ENCODE data around the gene SLC25A41. TPM values are rescaled to one million over a fixed set of nuclear protein-coding genes. Genes with fewer than 3 reads are reported as not detected.

The SLC25A41 gene
- total and polyA plus RNA-seq, 2 of the 8 experiments (the other 6 are each of a cell fraction or from before 2014, with no cell fraction given): 0.50 TPM; not detected in 1

DNA sequence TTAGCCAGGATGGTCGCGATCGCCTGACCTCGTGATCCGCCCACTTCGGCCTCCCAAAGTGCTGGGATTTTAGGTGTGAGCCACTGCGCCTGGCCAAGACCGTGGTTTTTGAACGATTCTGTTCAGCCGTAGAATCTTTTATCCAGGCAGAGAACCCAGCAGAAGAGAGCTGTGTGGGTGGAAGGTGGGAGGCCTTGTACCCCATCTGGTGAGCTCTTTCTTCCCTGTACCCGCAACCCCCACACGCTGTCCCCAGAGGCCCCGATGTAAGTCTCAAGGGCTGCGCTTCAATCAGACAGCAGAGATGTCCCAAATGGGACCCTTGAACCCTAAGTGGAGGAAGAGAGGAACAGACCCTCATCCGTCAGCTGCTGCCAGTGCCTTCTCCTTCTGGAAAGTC lies 22.4 kb upstream of the SLC25A41 start:
- WGBS, 2 experiments (ENCODE audit: extremely low coverage in 1 of 2, insufficient coverage in 1 of 2, insufficient read length in 1 of 2, insufficient replicate concordance in 2 of 2, low coverage in 1 of 2, low lambda C conversion rate in 2 of 2, missing lambda C conversion rate in 1 of 2): 94% methylated on average over 15 of the region's 15 CpGs; no CpG with 5 or more reads in 1 of the 2 experiments
- no peak overlapping the region for H3K56ac ChIP-seq (replicated peaks; ENCODE audit: insufficient read length, low read depth, low read length)
- no peaks in the 10 kb centered on the region for H3K79me1 ChIP-seq (ENCODE audit: low read depth, low read length)
- FAIRE-seq: no peak
- H2BK5ac ChIP-seq (ENCODE audit: low read depth, low read length): no peak overlapping the region
- H3K4me1 ChIP-seq (replicated peaks in 1 of 4; ENCODE audit: control insufficient read depth in 3 of 4, insufficient read depth in 4 of 4, low read length in 3 of 4): peaks cover 0 to 9% (median 0%) of the 10 kb centered on the region in 4 experiments; a peak in 5 of 7 replicates
- no peak overlapping the region for H2AK5ac ChIP-seq (ENCODE audit: low read depth, low read length)
- H3K4ac ChIP-seq (replicated peaks; ENCODE audit: insufficient read length, low read depth, low read length): no peak overlapping the region
- no peak overlapping the region for H2BK15ac ChIP-seq (ENCODE audit: low read length)
- no peaks in the 10 kb centered on the region for H3K27me3 ChIP-seq (replicated peaks in 1 of 4; ENCODE audit: control insufficient read depth in 3 of 4, extremely low read depth in 1 of 4, insufficient read depth in 3 of 4, low read length in 3 of 4)
- ChIA-PET POLR2A (ENCODE audit: partially characterized antibody) (interaction anchor here (0.7 kb wide), 2 partner anchors 16 kb away, joined by 3 read pairs; no protein-coding TSS in a partner anchor), CTCF (ENCODE audit: partially characterized antibody) (interaction anchor here (0.6 kb wide), 1 partner anchor 178 kb away, joined by 3 read pairs; no protein-coding TSS in a partner anchor)
- H2BK20ac ChIP-seq (ENCODE audit: low read length): no peak overlapping the region
- H2AFZ ChIP-seq (ENCODE audit: low read length): no peak overlapping the region
- no peak overlapping the region for H3K4me3 ChIP-seq (ENCODE audit: extremely low read depth in 1 of 4, insufficient read depth in 2 of 4, low read depth in 3 of 4, low read length in 4 of 4)
- H3K18ac ChIP-seq (ENCODE audit: extremely low read depth, low read length): no peak overlapping the region
- H3K14ac ChIP-seq (ENCODE audit: insufficient read length): no peak overlapping the region
- no peaks in the 10 kb centered on the region for H3K79me2 ChIP-seq (ENCODE audit: control insufficient read depth in 1 of 2, insufficient read depth in 2 of 2, low read length in 2 of 2)
- DNase-seq (ENCODE audit: low read depth in 1 of 2, low spot score in 2 of 2): no peak
- H2BK120ac ChIP-seq (replicated peaks; ENCODE audit: low read depth, low read length): no peak overlapping the region
- peaks cover 5 to 30% (median 10%) of the 10 kb centered on the region in 4 experiments; a peak in 7 of 8 replicates for H3K36me3 ChIP-seq (ENCODE audit: control insufficient read depth in 2 of 4, insufficient read depth in 4 of 4, low read length in 3 of 4)
- no peak overlapping the region for H3K4me2 ChIP-seq (ENCODE audit: insufficient read depth in 1 of 2, low read depth in 2 of 2, low read length in 2 of 2)
- H3K9ac ChIP-seq (replicated peaks in 1 of 4; ENCODE audit: extremely low read depth in 1 of 4, low read depth in 3 of 4, low read length in 3 of 4): no peak overlapping the region
- H3K23ac ChIP-seq (ENCODE audit: insufficient read length): no peak overlapping the region
- H4K91ac ChIP-seq (replicated peaks; ENCODE audit: insufficient read length, low read length): no peak overlapping the region
- H3K23me2 ChIP-seq (ENCODE audit: low read depth, low read length): peaks cover 7% of the 10 kb centered on the region
- no peaks in the 10 kb centered on the region for H4K20me1 ChIP-seq (replicated peaks in 1 of 2; ENCODE audit: control insufficient read depth in 1 of 2, insufficient read depth in 2 of 2, low read length in 2 of 2)
- no peak overlapping the region for H3K27ac ChIP-seq (ENCODE audit: low read depth, low read length)
- H4K8ac ChIP-seq (ENCODE audit: extremely low read depth, insufficient read depth, low read length): no peak overlapping the region
- H3K9me3 ChIP-seq (ENCODE audit: insufficient read depth in 2 of 2, low read depth in 1 of 2, low read length in 1 of 2): peaks cover 0 to 8% of the 10 kb centered on the region in 2 experiments; a peak in 1 of 4 replicates
- H4K5ac ChIP-seq (ENCODE audit: insufficient read length, low read depth, low read length): no peak overlapping the region
- no peak overlapping the region for H2BK12ac ChIP-seq (ENCODE audit: low read depth, low read length)
- no peak for TF ChIP-seq ASH2L (IDR thresholded peaks at IDR 0.05; ENCODE audit: low read length)
- no peak for TF ChIP-seq BRCA1 (IDR thresholded peaks at IDR 0.05; ENCODE audit: low read depth, low read length)
- TF ChIP-seq EP300 (IDR thresholded peaks at IDR 0.05; ENCODE audit: borderline replicate concordance in 1 of 2, low read depth in 2 of 2, low read length in 2 of 2): no peak
- TF ChIP-seq JUN (IDR thresholded peaks at IDR 0.05; ENCODE audit: low read depth, low read length): no peak
- no peak for TF ChIP-seq SIN3A (conservative IDR thresholded peaks at IDR 0.05 in 1 of 2, IDR thresholded peaks at IDR 0.05 in 1 of 2; ENCODE audit: low read depth in 1 of 2, low read length in 2 of 2)
- TF ChIP-seq KDM4A (IDR thresholded peaks at IDR 0.05; ENCODE audit: low read depth, low read length, severe bottlenecking): no peak
- TF ChIP-seq ATF2 (IDR thresholded peaks at IDR 0.05; ENCODE audit: low read length): no peak
- TF ChIP-seq RAD21 (IDR thresholded peaks at IDR 0.05 in 1 of 2, conservative IDR thresholded peaks at IDR 0.05 in 1 of 2; ENCODE audit: low read depth in 2 of 2, low read length in 2 of 2): no peak
- TF ChIP-seq NRF1 (IDR thresholded peaks at IDR 0.05; ENCODE audit: low read depth, low read length): no peak
- no peak for TF ChIP-seq SP1 (IDR thresholded peaks at IDR 0.05; ENCODE audit: low read depth, low read length)
- TF ChIP-seq ZNF274 (IDR thresholded peaks at IDR 0.05; ENCODE audit: borderline replicate concordance, extremely low read depth, low read length): no peak
- no peak for TF ChIP-seq CBX8 (IDR thresholded peaks at IDR 0.05; ENCODE audit: borderline replicate concordance, low read depth, low read length)

Measured in H1 (cell line).